ENCODE data around the gene IL20RB.

IL20RB gene

DNA sequence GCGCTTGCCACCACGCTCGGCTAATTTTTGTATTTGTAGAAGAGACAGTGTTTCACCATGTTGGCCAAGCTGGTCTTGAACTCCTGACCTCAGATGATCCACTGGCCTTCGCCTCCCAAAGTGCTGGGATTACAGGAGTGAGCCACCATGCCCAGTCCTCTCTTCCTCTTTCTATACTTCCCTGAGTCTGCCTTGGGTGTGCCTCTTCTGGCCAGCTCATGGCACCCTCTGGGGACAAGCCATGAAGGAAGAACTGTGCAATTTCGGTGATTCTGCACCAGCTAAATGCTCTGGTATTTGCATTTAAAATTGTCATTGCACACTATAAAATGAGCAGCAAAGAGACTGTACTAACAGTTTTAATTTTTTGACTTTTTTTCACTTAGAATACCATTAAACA, 66.6 kb downstream of the IL20RB start:
- H3K4me1 ChIP-seq (ENCODE audit: control insufficient read depth, insufficient read depth, low read length) = no peaks in the 10 kb centered on the region
- CTCF ChIA-PET = interaction anchor here (0.7 to 1.1 kb wide), 2 partner anchors 11 to 208 kb away, joined by 3 read pairs; no protein-coding TSS in a partner anchor
- TF ChIP-seq, protein P1, sequence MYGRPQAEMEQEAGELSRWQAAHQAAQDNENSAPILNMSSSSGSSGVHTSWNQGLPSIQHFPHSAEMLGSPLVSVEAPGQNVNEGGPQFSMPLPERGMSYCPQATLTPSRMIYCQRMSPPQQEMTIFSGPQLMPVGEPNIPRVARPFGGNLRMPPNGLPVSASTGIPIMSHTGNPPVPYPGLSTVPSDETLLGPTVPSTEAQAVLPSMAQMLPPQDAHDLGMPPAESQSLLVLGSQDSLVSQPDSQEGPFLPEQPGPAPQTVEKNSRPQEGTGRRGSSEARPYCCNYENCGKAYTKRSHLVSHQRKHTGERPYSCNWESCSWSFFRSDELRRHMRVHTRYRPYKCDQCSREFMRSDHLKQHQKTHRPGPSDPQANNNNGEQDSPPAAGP (tag by site-specific recombination; IDR thresholded peaks at IDR 0.05) = no peak
- TF ChIP-seq ZNF157 (tag by site-specific recombination; IDR thresholded peaks at IDR 0.05) = no peak
- no peak for TF ChIP-seq ZNF223 (tag by site-specific recombination; IDR thresholded peaks at IDR 0.05)
- TF ChIP-seq ZNF404 (tag by site-specific recombination; IDR thresholded peaks at IDR 0.05) = no peak
- no peak for TF ChIP-seq ZNF747 (tag by site-specific recombination; IDR thresholded peaks at IDR 0.05)
- TF ChIP-seq ZNF768 (tag by site-specific recombination; IDR thresholded peaks at IDR 0.05) = no peak
- TF ChIP-seq ZNF629 (tag by site-specific recombination; IDR thresholded peaks at IDR 0.05) = no peak
- TF ChIP-seq ZNF37A (tag by site-specific recombination; IDR thresholded peaks at IDR 0.05) = no peak
- TF ChIP-seq PBX3 (CRISPR knock-in tag; IDR thresholded peaks at IDR 0.05) = no peak
- TF ChIP-seq HOXA7 (CRISPR knock-in tag; IDR thresholded peaks at IDR 0.05; ENCODE audit: borderline replicate concordance) = no peak
- no peak for TF ChIP-seq ZNF707 (tag by site-specific recombination; IDR thresholded peaks at IDR 0.05)
- no peak for TF ChIP-seq ZNF792 (tag by site-specific recombination; IDR thresholded peaks at IDR 0.05)
- TF ChIP-seq ZNF121 (tag by site-specific recombination; IDR thresholded peaks at IDR 0.05) = no peak
- TF ChIP-seq ZNF174 (tag by site-specific recombination; IDR thresholded peaks at IDR 0.05) = no peak
- no peak for TF ChIP-seq ZSCAN23 (tag by site-specific recombination; IDR thresholded peaks at IDR 0.05)
- no peak for TF ChIP-seq ZNF549 (tag by site-specific recombination; IDR thresholded peaks at IDR 0.05)
- TF ChIP-seq ZNF785 (tag by site-specific recombination; IDR thresholded peaks at IDR 0.05) = no peak
- TF ChIP-seq SP3 (tag by site-specific recombination; IDR thresholded peaks at IDR 0.05) = no peak
- H3K27ac ChIP-seq (ENCODE audit: extremely low read depth, low read depth, low read length) = no peak overlapping the region
- no peaks in the 10 kb centered on the region for H3K36me3 ChIP-seq (ENCODE audit: control insufficient read depth in 2 of 2, insufficient read depth in 1 of 2, low read length in 2 of 2)
- POLR2A ChIA-PET = no interaction called here
- no peak overlapping the region for H3K4me3 ChIP-seq (ENCODE audit: low read depth, low read length)
- no peaks in the 10 kb centered on the region for H3K9me3 ChIP-seq (ENCODE audit: control insufficient read depth, insufficient read depth, low read depth, low read length)

- Histone ChIP-seq H3K4me3 (ENCODE audit: low read depth, low read length) (no peak overlapping the region), H3K27ac (ENCODE audit: extremely low read depth, low read depth, low read length) (no peak overlapping the region), H3K4me1 (ENCODE audit: control insufficient read depth, insufficient read depth, low read length) (no peaks in the 10 kb centered on the region), H3K9me3 (ENCODE audit: control insufficient read depth, insufficient read depth, low read depth, low read length) (no peaks in the 10 kb centered on the region), H3K36me3 (ENCODE audit: control insufficient read depth in 2 of 2, insufficient read depth in 1 of 2, low read length in 2 of 2) (no peaks in the 10 kb centered on the region)
- CTCF ChIA-PET = no interaction called here
- POLR2A ChIA-PET = no interaction called here
- TF ChIP-seq, protein P2, sequence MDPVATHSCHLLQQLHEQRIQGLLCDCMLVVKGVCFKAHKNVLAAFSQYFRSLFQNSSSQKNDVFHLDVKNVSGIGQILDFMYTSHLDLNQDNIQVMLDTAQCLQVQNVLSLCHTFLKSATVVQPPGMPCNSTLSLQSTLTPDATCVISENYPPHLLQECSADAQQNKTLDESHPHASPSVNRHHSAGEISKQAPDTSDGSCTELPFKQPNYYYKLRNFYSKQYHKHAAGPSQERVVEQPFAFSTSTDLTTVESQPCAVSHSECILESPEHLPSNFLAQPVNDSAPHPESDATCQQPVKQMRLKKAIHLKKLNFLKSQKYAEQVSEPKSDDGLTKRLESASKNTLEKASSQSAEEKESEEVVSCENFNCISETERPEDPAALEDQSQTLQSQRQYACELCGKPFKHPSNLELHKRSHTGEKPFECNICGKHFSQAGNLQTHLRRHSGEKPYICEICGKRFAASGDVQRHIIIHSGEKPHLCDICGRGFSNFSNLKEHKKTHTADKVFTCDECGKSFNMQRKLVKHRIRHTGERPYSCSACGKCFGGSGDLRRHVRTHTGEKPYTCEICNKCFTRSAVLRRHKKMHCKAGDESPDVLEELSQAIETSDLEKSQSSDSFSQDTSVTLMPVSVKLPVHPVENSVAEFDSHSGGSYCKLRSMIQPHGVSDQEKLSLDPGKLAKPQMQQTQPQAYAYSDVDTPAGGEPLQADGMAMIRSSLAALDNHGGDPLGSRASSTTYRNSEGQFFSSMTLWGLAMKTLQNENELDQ (tag by site-specific recombination; IDR thresholded peaks at IDR 0.05; ENCODE audit: low read depth) = no peak
- TF ChIP-seq ZIC2 (tag by site-specific recombination; IDR thresholded peaks at IDR 0.05) = no peak
- no peak for TF ChIP-seq GFI1B (tag by site-specific recombination; IDR thresholded peaks at IDR 0.05)
- TF ChIP-seq HOXD13 (CRISPR knock-in tag; IDR thresholded peaks at IDR 0.05; ENCODE audit: borderline replicate concordance) = no peak
- no peak for TF ChIP-seq ZFP3 (tag by site-specific recombination; IDR thresholded peaks at IDR 0.05; ENCODE audit: low read depth)
- no peak for TF ChIP-seq ZFP41 (tag by site-specific recombination; IDR thresholded peaks at IDR 0.05; ENCODE audit: borderline replicate concordance)
- TF ChIP-seq ZNF248 (tag by site-specific recombination; IDR thresholded peaks at IDR 0.05) = no peak
- TF ChIP-seq ZSCAN4 (tag by site-specific recombination; IDR thresholded peaks at IDR 0.05) = no peak
- TF ChIP-seq, protein P3, sequence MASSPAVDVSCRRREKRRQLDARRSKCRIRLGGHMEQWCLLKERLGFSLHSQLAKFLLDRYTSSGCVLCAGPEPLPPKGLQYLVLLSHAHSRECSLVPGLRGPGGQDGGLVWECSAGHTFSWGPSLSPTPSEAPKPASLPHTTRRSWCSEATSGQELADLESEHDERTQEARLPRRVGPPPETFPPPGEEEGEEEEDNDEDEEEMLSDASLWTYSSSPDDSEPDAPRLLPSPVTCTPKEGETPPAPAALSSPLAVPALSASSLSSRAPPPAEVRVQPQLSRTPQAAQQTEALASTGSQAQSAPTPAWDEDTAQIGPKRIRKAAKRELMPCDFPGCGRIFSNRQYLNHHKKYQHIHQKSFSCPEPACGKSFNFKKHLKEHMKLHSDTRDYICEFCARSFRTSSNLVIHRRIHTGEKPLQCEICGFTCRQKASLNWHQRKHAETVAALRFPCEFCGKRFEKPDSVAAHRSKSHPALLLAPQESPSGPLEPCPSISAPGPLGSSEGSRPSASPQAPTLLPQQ (tag by site-specific recombination; IDR thresholded peaks at IDR 0.05) = no peak
Measured at GRCh38 chr3:137026701-137027100, 68.9 kb downstream of the IL20RB start.

Measured in HEK293 (cell line).